Effector CD8-positive, alpha-beta T cell (primary cell): Measurements from ENCODE around the gene PPP5C.
"Not testable (repeated sequence)": the region's sequence is repeated elsewhere in the genome, so short reads cannot be mapped to it uniquely, and the experiment has no call there.

Experiments used
- DNase-seq: peaks from one replicate; lab custom pipeline; 2025; lab: John Stamatoyannopoulos, UW
- total RNA-seq, 4 experiments: gene quantifications; one replicate each; lab custom pipeline; 2026; lab: John Stamatoyannopoulos, UW

Gene PPP5C
- 35.5 to 57.5 (median 37.0) reads per million in 4 experiments for total RNA-seq

GRCh38 chr19:46346821-46347571, at the start of gene PPP5C:
Gene PPP5C (plus strand): TSS chr19:46347087. CDS start chr19:46347097, 10 bp downstream.
- peak; percentile 72 for DNase-seq

- no peak for DNase-seq
Measured at GRCh38 chr19:46297700-46298478, 49.0 kb upstream of the PPP5C start.

DNA sequence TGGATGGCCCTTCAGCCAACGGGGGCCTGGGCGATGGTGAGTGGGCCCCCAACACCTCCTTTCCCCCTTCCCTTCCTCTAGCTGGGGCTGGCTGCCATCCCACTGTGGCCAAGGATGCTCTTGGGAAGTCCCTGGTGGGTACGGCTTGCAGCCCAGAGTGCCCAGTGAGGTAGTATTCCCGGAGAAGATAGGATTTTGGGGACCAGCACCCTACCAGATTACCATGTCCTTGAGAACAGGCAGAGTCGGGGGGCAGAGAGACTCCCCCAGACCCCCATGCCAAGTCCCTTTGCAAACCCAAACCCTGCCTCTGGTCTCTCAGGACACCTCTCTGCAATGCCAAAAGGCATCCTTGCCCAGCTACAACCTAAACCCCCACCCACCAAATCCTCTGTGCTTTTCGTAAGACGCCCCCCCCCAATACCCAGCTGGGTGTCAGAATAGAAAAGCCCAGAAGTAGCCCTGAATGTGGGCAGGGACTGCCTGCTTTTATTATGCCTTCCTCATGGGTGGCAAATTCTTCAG, 48.3 kb upstream of the PPP5C start:
- no peak for DNase-seq

GRCh38 chr19:46299004-46299509, 47.8 kb upstream of the PPP5C start:
- no peak for DNase-seq

DNA sequence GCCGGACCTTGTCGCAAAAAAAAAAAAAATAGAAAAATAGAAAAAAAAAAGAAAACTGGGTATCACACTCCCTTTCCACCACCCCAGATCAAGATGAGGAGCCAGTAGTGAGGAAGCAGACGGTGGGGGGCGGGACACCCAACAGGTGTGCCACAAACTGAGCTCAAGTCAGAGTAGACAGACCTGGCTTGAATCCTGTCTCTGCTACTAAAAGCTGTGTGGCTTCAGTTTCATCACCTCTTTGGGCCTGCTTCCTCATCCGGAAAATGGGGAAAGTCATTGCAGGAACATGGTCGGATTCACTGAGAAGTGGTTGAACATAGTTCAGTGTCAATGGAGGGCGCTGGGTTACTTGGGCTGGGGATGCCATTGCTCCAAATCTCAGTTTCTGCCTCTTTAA, 47.2 kb upstream of the PPP5C start:
- DNase-seq = no peak

DNA sequence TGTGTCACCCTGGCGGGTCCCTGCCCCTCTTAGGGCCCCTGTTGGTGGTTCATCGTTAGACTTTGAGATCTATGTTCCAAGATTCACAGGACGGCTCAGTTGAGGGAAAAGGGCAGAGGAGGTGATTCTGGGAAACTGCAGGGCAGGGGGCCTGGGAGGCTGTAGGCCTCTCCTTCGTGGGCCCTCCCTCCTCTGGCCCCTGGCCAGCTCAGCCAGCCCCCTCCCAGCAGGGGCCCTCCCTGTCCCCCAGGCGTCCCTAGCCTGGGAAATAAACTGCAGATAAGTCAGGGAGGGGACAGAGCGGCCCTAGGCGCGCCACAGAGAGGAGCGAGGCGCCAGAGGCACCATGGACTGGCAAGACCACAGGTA, 43.6 kb upstream of the PPP5C start:
- no peak for DNase-seq

DNA sequence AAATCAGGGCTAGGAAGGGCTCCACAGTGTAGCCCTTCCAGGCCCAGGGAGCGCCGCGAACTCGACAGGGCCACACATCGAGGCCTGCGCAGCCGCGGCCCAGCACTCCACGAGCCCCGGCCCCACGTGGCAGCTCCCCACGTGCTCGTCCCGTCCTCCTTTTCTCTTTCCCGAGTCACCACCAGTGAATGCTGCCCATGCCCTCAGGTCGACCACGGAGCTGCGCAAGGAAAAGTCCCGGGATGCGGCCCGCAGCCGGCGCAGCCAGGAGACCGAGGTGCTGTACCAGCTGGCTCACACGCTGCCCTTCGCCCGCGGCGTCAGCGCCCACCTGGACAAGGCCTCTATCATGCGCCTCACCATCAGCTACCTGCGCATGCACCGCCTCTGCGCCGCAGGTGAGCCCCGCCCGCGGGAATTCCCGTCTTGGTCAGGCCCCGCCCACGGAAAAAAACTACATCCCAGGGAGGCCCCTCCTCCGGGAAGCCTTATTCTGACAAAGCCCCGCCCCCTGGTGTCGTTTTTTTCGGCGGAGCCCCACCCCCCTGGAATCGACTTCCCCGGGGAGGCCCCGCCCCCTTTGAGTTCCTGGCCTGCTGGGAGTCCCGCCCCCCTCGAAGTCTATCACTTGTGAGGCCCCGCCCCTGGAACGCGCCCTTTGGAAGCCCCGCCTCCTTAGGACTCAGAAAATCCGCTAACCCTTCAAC, 43.0 kb upstream of the PPP5C start:
- DNase-seq = no peak

DNA sequence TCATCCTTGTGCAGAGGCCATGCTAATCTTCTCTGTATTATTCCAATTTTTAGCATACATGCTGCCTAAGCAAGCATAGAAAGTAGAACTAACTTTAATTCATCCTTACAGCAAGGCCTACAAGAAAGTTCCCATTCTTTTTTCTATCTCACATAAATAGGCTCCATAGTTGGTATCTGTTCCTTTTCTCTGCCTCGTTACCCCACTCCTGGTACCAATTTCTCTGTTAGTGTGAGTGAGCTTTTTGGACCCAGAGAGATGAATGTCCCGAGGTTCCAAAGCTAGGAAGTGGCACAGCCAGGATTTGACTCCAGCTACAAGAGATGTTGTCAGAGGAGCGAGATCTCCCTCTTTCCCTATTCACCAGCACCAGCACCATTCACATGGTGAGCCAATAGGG, 40.4 kb upstream of the PPP5C start:
- DNase-seq = no peak

- DNase-seq = no peak
Measured at GRCh38 chr19:46308510-46308909, 38.4 kb upstream of the PPP5C start.

DNA sequence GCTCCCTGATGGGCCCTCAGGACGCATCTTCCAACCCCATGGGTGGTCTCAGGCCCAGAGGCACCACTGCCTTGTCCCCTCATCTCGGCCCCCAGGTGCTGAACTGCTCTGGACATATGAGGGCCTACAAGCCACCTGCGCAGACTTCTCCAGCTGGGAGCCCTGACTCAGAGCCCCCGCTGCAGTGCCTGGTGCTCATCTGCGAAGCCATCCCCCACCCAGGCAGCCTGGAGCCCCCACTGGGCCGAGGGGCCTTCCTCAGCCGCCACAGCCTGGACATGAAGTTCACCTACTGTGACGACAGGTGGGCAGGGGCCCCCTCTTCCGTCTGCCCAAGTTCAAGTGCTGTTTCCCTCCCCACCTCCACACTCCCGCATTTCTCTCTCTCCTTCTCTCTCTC, 37.8 kb upstream of the PPP5C start:
- DNase-seq = no peak

DNA sequence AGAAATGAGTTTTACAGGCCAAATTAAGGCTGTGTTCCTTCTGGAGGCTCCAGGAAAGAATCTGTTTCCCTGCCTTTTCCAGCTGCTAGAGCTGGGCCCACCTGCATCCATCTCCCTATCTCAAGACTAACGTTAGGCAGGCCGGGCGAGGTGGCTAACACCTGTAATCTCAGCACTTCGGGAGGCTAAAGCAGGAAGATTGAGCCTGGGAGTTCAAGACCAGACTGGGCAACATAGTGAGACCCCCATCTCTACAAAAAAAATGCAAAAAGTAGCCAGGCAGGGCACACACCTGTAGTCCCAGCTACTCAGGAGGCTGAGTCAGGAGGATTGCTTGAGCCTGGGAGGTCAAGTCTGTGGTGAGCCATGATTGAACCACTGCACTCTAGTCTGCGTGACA, 35.4 kb upstream of the PPP5C start:
- DNase-seq = no peak

DNA sequence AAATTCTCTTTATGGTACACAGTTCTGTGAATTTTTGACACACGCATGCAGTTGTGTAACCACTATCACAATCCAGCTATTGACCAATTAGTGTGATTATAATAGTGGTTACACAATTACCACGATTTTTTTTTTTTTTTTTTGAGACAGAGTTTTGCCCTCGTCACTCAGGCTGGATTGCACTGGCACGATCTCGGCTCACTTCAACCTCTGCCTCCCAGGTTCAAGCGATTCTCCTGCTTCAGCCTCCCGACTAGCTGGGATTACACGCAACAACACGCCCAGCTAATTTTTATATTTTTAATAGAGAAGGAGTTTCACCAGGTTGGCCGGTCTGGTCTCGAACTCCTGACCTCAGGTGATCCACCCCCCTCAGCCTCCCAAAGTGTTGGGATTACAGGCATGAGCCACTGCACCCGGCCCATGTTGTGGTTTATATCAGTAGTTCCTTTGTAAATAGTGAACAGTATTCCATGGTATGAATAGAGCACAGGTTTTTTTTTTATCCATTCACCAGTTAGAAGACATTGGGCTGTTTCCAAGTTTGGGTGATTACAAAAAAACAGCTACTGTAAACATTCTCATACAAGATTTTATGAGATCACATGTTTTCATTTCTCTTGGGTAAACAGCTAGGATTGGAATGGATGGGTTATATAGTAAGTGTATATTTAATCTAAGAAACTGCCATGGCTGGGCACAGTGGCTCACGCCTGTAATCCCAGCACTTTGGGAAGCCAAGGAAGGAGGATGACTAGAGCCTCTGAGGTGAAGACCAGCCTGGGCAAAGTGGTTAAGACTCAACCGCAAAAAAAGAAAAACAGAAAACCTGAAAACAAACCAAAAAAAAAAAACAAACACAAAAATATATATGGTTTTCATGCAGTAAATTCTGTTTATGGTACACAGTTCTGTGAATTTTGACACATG, 33.1 kb upstream of the PPP5C start:
- not testable (repeated sequence) for DNase-seq

GRCh38 chr19:46317339-46317738, 29.5 kb upstream of the PPP5C start:
- DNase-seq = no peak

DNA sequence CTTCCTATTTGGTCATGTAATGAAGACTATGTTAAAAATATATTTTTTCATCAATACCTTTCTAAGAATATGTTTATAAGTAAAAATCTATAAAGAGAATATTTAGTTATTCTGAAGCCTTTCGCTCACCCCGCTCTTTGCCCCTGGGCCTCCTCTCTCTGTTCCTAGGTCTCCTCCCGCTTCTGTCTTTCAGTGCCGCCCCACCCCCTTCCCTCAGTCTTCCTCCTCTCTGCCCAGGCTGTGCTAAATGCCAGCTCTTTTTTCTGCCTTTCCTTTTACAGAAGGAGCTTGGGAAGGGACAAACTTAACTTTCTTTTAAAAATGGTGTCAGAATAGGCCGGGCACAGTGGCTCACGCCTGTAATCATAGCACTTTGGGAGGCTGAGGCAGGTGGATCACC, 27.3 kb upstream of the PPP5C start:
- no peak for DNase-seq

- no peak for DNase-seq
Measured at GRCh38 chr19:46320559-46320958, 26.3 kb upstream of the PPP5C start.

- no peak for DNase-seq
Measured at GRCh38 chr19:46321653-46322052, 25.2 kb upstream of the PPP5C start.

DNA sequence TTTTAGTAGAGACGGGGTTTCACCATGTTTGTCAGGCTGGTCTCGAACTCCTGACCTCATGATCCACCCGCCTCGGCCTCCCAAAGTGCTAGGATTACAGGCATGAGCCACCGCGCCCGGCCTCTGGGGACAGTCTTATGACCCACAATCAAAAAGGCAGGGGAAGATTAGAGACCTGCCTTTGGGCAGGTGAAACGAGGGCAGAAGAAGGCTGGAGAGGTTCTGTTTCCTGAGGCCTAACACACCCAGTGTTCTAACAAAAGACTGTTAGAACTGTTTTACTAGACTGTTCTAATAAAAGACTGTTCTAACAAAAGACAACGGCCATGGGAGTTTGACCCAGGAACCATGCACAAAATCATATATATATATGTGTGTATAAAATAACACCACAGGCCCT, 23.7 kb upstream of the PPP5C start:
- DNase-seq = not testable (repeated sequence)

- DNase-seq = no peak
Measured at GRCh38 chr19:46324277-46324676, 22.6 kb upstream of the PPP5C start.

DNA sequence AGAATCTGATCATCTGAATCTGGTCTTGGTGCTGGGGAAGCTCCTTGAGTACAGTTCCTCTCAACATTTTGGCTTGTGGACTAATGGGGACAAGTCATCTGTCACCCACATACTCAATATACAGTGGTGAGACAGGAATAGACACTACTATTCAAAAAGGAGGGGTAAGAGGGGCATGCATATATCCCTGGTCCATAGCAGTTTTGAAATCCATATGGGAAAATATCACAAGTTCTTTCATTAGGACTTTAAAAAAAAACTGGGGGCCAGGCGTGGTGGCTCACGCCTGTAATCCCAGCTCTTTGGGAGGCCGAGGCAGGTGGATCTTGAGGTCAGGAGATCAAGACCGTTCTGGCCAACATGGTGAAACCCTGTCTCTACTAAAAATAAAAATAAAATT, 20.3 kb upstream of the PPP5C start:
- DNase-seq = no peak

GRCh38 chr19:46328079-46328478, 18.8 kb upstream of the PPP5C start:
- DNase-seq = no peak

DNA sequence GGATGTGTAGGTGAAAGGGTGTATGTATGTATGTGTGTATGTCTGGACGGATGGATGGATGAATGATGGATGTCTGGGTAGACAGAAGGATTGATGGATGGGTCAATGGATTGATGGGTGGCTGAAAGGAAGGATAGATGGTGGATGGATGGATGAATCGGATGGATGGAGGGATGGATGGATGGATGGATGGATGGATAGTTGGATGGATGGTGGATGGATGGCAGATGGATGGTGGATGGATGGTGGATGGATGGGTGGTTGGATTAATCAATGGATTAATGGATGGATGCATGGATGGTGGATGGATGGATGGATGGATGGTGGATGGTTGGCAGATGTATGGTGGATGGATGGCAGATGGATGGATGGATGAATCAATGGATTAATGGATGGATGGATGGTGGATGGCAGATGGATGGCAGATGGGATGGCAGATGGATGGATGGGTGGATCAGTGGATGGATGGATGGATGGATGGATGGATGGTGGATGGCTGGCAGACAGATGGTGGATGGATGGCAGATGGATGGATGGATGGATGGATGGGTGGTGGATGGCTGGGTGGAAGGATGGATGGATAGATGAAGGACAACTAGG, 16.5 kb upstream of the PPP5C start:
- no peak for DNase-seq
